ENCODE data around the gene SLC24A5. TPM values are rescaled to one million over a fixed set of nuclear protein-coding genes. Genes with fewer than 3 reads are reported as not detected.

The SLC24A5 gene
- total RNA-seq (not detected), polyA plus RNA-seq (under 1 TPM in 1 of 3 donors, not detected in 2; 0.13 TPM)
- long read RNA-seq, donor 1 = 0 reads
- long read RNA-seq, donor 2 = 0 reads
- long read RNA-seq, donor 3 = 0 reads
- long read RNA-seq, donor 4 = 0 reads
- long read RNA-seq, donor 5, partial matches to known transcripts = 7 of 7 reads
- long read RNA-seq, donor 5, other reads (novel, unspliced or antisense) = 0 of 7 reads
- long read RNA-seq, donor 6, partial matches to known transcripts = 13 of 13 reads
- long read RNA-seq, donor 6, other reads (novel, unspliced or antisense) = 0 of 13 reads
- long read RNA-seq, donor 7 = 0 reads
- long read RNA-seq, donor 8 = 0 reads
- long read RNA-seq, donor 9 = 0 reads
- long read RNA-seq, donor 10 = 0 reads

DNA sequence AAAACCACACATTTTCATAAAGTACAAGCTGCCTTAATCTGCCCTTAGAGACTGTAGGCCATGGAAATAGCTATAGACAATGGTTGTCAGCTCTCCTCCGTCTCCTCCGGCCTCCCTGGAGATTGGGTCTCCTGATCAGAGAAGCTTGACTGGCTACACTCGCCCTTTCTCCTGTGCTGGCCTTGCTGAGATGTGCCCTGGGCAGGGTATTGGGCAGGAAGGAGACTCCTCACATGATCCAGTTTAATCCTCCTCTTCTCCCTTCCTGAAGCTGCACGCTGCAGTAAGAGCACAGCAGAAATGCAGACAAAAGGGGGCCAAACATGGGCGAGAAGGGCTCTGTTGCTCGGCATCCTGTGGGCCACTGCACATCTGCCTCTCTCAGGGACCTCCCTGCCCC is at the start of gene SLC24A5:
Gene SLC24A5 (plus strand): TSS at position 246 of the 400 bp plus-strand sequence. CDS start 55 bp downstream, at position 301.
- peaks cover 0 to 7% (median 0%) of the 10 kb centered on the region in 4 donors for H3K4me1 ChIP-seq
- H3K27ac ChIP-seq = no peak within 1 kb of the TSS
- H3K9me3 ChIP-seq = no peaks in the 10 kb centered on the region
- no peak for DNase-seq
- H3K27me3 ChIP-seq = no peaks in the 10 kb centered on the region
- WGBS, 5 donors = 80 to 87% (median 83%) methylated on average over 6 of the region's 6 CpGs
- H3K4me3 ChIP-seq = no peak within 1 kb of the TSS
- TF ChIP-seq POLR2A (IDR thresholded peaks at IDR 0.05) (no peak), POLR2AphosphoS5 (IDR thresholded peaks at IDR 0.05) (no peak), EP300 (IDR thresholded peaks at IDR 0.05) (no peak)
- TF ChIP-seq, protein P1, sequence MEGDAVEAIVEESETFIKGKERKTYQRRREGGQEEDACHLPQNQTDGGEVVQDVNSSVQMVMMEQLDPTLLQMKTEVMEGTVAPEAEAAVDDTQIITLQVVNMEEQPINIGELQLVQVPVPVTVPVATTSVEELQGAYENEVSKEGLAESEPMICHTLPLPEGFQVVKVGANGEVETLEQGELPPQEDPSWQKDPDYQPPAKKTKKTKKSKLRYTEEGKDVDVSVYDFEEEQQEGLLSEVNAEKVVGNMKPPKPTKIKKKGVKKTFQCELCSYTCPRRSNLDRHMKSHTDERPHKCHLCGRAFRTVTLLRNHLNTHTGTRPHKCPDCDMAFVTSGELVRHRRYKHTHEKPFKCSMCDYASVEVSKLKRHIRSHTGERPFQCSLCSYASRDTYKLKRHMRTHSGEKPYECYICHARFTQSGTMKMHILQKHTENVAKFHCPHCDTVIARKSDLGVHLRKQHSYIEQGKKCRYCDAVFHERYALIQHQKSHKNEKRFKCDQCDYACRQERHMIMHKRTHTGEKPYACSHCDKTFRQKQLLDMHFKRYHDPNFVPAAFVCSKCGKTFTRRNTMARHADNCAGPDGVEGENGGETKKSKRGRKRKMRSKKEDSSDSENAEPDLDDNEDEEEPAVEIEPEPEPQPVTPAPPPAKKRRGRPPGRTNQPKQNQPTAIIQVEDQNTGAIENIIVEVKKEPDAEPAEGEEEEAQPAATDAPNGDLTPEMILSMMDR (IDR thresholded peaks at IDR 0.05) = no peak
- intact Hi-C loops (cut with DNase I; ENCODE audit: low total_unique reads) = no loop called here
- H3K36me3 ChIP-seq = no peaks in the 10 kb centered on the region

- Histone ChIP-seq H3K4me3 (no peak overlapping the region), H3K27me3 (peaks cover 0 to 6% (median 0%) of the 10 kb centered on the region in 3 donors), H3K4me1 (no peaks in the 10 kb centered on the region), H3K36me3 (no peaks in the 10 kb centered on the region), H3K9me3 (no peaks in the 10 kb centered on the region), H3K27ac (no peak overlapping the region)
- WGBS, 5 donors = 76 to 85% (median 83%) methylated on average over 6 of the region's 6 CpGs
- DNase-seq = no peak
- intact Hi-C loops (cut with DNase I; ENCODE audit: low total_unique reads) = no loop called here
- TF ChIP-seq, protein P1 (IDR thresholded peaks at IDR 0.05) = no peak
- no peak for TF ChIP-seq POLR2A (IDR thresholded peaks at IDR 0.05)
- TF ChIP-seq POLR2AphosphoS5 (IDR thresholded peaks at IDR 0.05) = no peak
- TF ChIP-seq EP300 (IDR thresholded peaks at IDR 0.05) = no peak
Measured at GRCh38 chr15:48072941-48073340, 47.8 kb upstream of the SLC24A5 start.

DNA sequence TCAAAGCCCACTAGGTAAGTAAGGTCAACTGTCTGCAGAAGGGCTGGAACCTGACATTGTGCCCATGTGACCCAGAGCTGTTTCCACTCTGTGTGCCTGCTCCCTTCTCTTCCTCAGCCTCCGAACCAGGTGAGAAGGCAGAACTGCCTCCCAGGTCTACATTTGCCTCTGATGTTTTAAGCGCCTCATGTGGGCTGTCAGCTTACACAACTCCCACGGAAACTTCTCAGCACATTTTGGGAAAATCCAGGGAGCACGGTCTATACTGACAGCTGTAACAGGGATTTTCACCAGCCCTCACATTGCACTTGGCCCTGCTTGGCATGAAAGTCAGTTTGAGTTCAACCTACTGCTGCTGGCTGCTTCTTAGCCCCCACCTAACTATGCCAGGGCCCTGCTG is 46.9 kb upstream of the SLC24A5 start:
- Histone ChIP-seq H3K4me1 (no peaks in the 10 kb centered on the region), H3K27me3 (peaks cover 0 to 6% (median 0%) of the 10 kb centered on the region in 3 donors), H3K4me3 (no peak overlapping the region), H3K9me3 (no peaks in the 10 kb centered on the region), H3K36me3 (no peaks in the 10 kb centered on the region), H3K27ac (no peak overlapping the region)
- 83 to 100% (median 89%) methylated on average over 4 of the region's 4 CpGs for WGBS, 5 donors
- TF ChIP-seq, protein P1 (IDR thresholded peaks at IDR 0.05) = no peak
- no peak for TF ChIP-seq POLR2AphosphoS5 (IDR thresholded peaks at IDR 0.05)
- TF ChIP-seq EP300 (IDR thresholded peaks at IDR 0.05) = no peak
- TF ChIP-seq POLR2A (IDR thresholded peaks at IDR 0.05) = no peak
- DNase-seq = no peak
- intact Hi-C loops (cut with DNase I; ENCODE audit: low total_unique reads) = no loop called here

- Histone ChIP-seq H3K9me3 (no peaks in the 10 kb centered on the region), H3K4me1 (no peaks in the 10 kb centered on the region), H3K27me3 (peaks cover 0 to 6% (median 0%) of the 10 kb centered on the region in 3 donors), H3K36me3 (no peaks in the 10 kb centered on the region), H3K27ac (no peak overlapping the region), H3K4me3 (no peak overlapping the region)
- TF ChIP-seq, protein P1 (IDR thresholded peaks at IDR 0.05) = no peak
- TF ChIP-seq EP300 (IDR thresholded peaks at IDR 0.05) (no peak), POLR2A (IDR thresholded peaks at IDR 0.05) (no peak), POLR2AphosphoS5 (IDR thresholded peaks at IDR 0.05) (no peak)
- 64 to 81% (median 73%) methylated on average over 4 of the region's 4 CpGs for WGBS, 5 donors
- intact Hi-C loops (cut with DNase I; ENCODE audit: low total_unique reads) = no loop called here
- no peak for DNase-seq
Measured at GRCh38 chr15:48076454-48076853, 44.3 kb upstream of the SLC24A5 start.
